HG02943 (cell line): ENCODE results near the gene ATP6V0E2.
"Not testable (repeated sequence)": the region's sequence is repeated elsewhere in the genome, so short reads cannot be mapped to it uniquely, and the experiment has no call there.

Source experiments
- ATAC-seq: cut with Tn5 transposase; IDR thresholded peaks from one replicate; pipeline ENCODE4 v1.9.1; 2021; ENCODE audit warnings: mild to moderate bottlenecking, low read depth, moderate library complexity; ENCODE audit not compliant: unreplicated experiment

The ATP6V0E2 gene

DNA sequence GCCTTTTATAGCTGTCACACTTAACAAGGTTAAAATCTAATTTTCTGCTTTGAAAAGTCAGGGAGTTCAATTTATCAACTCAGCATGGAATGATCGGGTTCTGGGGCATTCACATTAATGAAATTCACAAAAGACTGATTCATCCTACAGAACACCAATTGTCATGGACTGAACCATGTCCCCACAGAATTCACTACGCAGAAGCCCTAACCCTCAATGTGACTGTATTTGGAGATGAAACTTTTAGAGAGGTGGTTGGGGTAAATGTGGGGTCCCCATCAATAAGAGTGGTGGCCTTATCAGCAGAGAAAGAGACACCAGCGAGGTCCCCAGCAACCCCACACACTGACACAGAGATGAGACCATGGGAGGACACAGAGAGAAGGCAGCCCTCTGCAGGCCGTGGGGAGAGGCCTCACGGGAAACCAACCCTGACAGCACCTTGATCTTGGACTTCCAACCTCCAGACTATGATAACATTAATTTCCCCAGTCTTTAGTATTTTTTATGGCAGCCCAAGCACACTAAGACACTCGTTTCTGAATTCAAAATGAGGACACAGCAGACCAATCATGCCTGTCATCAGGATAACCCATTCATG is 34.1 kb downstream of the ATP6V0E2 start:
- not testable (repeated sequence) for ATAC-seq

DNA sequence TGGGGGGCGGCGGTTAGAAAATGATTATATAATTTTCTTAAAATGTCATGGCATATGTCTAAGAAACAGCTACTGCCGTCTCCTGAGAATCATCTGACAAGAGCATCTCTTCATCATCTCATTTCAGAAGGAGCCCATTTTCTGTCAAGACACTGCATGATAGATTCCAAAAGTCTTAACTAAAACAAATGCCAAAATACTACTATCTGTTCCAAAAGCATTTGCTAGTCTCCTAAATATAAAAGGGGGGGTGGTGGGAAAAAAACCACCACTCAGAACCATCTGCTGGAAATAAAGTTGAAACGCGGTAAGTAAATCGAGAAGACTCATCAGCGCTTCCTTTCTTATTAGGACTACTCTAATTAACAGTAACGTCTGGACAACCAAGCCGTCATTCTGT is 36.5 kb downstream of the ATP6V0E2 start:
- not testable (repeated sequence) for ATAC-seq

DNA sequence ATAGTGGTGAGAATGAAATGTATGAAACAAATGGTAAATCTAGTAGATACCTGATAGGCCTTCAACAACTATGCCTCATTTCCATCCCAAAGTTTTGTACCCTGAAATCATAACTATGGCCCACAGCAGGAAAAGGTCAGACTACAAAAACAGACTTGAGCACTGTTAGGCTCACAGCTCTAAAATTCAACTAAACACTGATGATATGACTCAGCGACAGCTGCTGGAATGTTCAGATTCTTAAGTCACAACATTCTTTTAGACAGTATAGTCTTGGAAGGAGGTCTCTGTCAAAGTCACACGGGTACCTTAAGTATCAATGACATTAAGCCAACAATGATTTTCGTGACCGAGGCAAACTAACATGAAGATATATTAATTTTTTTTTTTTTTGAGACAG is 38.4 kb downstream of the ATP6V0E2 start:
- not testable (repeated sequence) for ATAC-seq

DNA sequence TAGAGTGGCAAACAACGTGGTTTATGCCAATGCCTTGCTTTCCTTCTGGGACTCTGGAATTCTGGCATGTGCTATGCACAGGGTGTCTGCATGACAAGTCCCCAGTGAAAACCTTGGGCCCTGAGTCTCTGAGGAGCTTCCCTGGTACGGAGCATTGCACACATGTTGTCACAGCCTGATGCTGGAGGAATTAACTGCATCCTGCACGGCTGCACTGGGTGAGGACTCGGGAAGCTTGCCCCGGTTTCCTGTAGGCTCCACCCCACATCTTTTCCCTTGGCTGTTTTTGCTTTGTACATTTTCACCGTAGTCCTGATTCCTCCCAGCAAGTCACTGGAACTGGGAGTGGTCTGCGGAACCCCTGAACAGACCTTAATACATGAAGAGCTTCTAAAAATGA is 52.6 kb downstream of the ATP6V0E2 start:
- ATAC-seq = not testable (repeated sequence)
